ENCODE data around the gene FNDC10.

GRCh38 chr1:1626207-1627141, 26.5 kb upstream of the FNDC10 start:
- TF ChIP-seq CTCF (IDR thresholded peaks at IDR 0.05) (no peak), EP300 (IDR thresholded peaks at IDR 0.05) (no peak), POLR2A (IDR thresholded peaks at IDR 0.05) (no peak)
